ENCODE results near the gene IGLL1.

The IGLL1 gene

GRCh38 chr22:23557036-23557435 lies 23.1 kb downstream of the IGLL1 start:
- no peak overlapping the region for H3K4me2 ChIP-seq (ENCODE audit: low read length)
- no peaks in the 10 kb centered on the region for H3K36me3 ChIP-seq (ENCODE audit: insufficient read depth, low read length)
- H3K27me3 ChIP-seq (ENCODE audit: control insufficient read depth, insufficient read depth, low read length), result peaks cover 15% of the 10 kb centered on the region
- H3K4me3 ChIP-seq (ENCODE audit: low read length), result no peak overlapping the region
- H3K9ac ChIP-seq (ENCODE audit: low read depth, low read length), result no peak overlapping the region
- no peaks in the 10 kb centered on the region for H3K4me1 ChIP-seq (ENCODE audit: control insufficient read depth, insufficient read depth, low read length)
- no peaks in the 10 kb centered on the region for H3K9me3 ChIP-seq (replicated peaks; ENCODE audit: low read length)

- Histone ChIP-seq H3K9me3 (replicated peaks; ENCODE audit: low read length) (no peaks in the 10 kb centered on the region), H3K27me3 (ENCODE audit: control insufficient read depth, insufficient read depth, low read length) (peaks cover 13% of the 10 kb centered on the region), H3K4me3 (ENCODE audit: low read length) (no peak overlapping the region), H3K4me1 (ENCODE audit: control insufficient read depth, insufficient read depth, low read length) (no peaks in the 10 kb centered on the region), H3K36me3 (ENCODE audit: insufficient read depth, low read length) (no peaks in the 10 kb centered on the region), H3K4me2 (ENCODE audit: low read length) (no peak overlapping the region), H3K9ac (ENCODE audit: low read depth, low read length) (no peak overlapping the region)
These were observed 24.0 kb downstream of the IGLL1 start for GRCh38 chr22:23556026-23556620.

- no peaks in the 10 kb centered on the region for H3K4me1 ChIP-seq (ENCODE audit: control insufficient read depth, insufficient read depth, low read length)
- H3K27me3 ChIP-seq (ENCODE audit: control insufficient read depth, insufficient read depth, low read length), result peaks cover 12% of the 10 kb centered on the region
These were observed 25.0 kb downstream of the IGLL1 start for GRCh38 chr22:23555118-23555517.

GRCh38 chr22:23553924-23554870 lies 25.9 kb downstream of the IGLL1 start:
- H3K9ac ChIP-seq (ENCODE audit: low read depth, low read length), result no peak overlapping the region
- no peaks in the 10 kb centered on the region for H3K9me3 ChIP-seq (replicated peaks; ENCODE audit: low read length)
- no peaks in the 10 kb centered on the region for H3K4me1 ChIP-seq (ENCODE audit: control insufficient read depth, insufficient read depth, low read length)
- no peak overlapping the region for H3K4me2 ChIP-seq (ENCODE audit: low read length)
- H3K27me3 ChIP-seq (ENCODE audit: control insufficient read depth, insufficient read depth, low read length), result peaks cover 3% of the 10 kb centered on the region
- no peak overlapping the region for H3K4me3 ChIP-seq (ENCODE audit: low read length)
- no peaks in the 10 kb centered on the region for H3K36me3 ChIP-seq (ENCODE audit: insufficient read depth, low read length)

More at GRCh38 chr22:23555118-23555517, 25.0 kb downstream of the IGLL1 start:
- H3K4me3 ChIP-seq (ENCODE audit: low read length), result no peak overlapping the region
- H3K9ac ChIP-seq (ENCODE audit: low read depth, low read length), result no peak overlapping the region
- H3K4me2 ChIP-seq (ENCODE audit: low read length), result no peak overlapping the region
- H3K9me3 ChIP-seq (replicated peaks; ENCODE audit: low read length), result no peaks in the 10 kb centered on the region
- H3K36me3 ChIP-seq (ENCODE audit: insufficient read depth, low read length), result no peaks in the 10 kb centered on the region

GRCh38 chr22:23553438-23553837 lies 26.7 kb downstream of the IGLL1 start:
- H3K9me3 ChIP-seq (replicated peaks; ENCODE audit: low read length), result no peaks in the 10 kb centered on the region

GRCh38 chr22:23552573-23552972 lies 27.5 kb downstream of the IGLL1 start:
- H3K9me3 ChIP-seq (replicated peaks; ENCODE audit: low read length), result no peaks in the 10 kb centered on the region
- no peaks in the 10 kb centered on the region for H3K4me1 ChIP-seq (ENCODE audit: control insufficient read depth, insufficient read depth, low read length)
- no peak overlapping the region for H3K9ac ChIP-seq (ENCODE audit: low read depth, low read length)

More at GRCh38 chr22:23553438-23553837, 26.7 kb downstream of the IGLL1 start:
- no peak overlapping the region for H3K9ac ChIP-seq (ENCODE audit: low read depth, low read length)
- no peaks in the 10 kb centered on the region for H3K27me3 ChIP-seq (ENCODE audit: control insufficient read depth, insufficient read depth, low read length)
- H3K4me2 ChIP-seq (ENCODE audit: low read length), result no peak overlapping the region
- H3K4me3 ChIP-seq (ENCODE audit: low read length), result no peak overlapping the region
- no peaks in the 10 kb centered on the region for H3K4me1 ChIP-seq (ENCODE audit: control insufficient read depth, insufficient read depth, low read length)
- no peaks in the 10 kb centered on the region for H3K36me3 ChIP-seq (ENCODE audit: insufficient read depth, low read length)

GRCh38 chr22:23551385-23551784 lies 28.7 kb downstream of the IGLL1 start:
- no peaks in the 10 kb centered on the region for H3K9me3 ChIP-seq (replicated peaks; ENCODE audit: low read length)
- no peaks in the 10 kb centered on the region for H3K4me1 ChIP-seq (ENCODE audit: control insufficient read depth, insufficient read depth, low read length)
- no peaks in the 10 kb centered on the region for H3K27me3 ChIP-seq (ENCODE audit: control insufficient read depth, insufficient read depth, low read length)
- H3K36me3 ChIP-seq (ENCODE audit: insufficient read depth, low read length), result no peaks in the 10 kb centered on the region
- no peak overlapping the region for H3K9ac ChIP-seq (ENCODE audit: low read depth, low read length)
- H3K4me2 ChIP-seq (ENCODE audit: low read length), result no peak overlapping the region
- no peak overlapping the region for H3K4me3 ChIP-seq (ENCODE audit: low read length)

More at GRCh38 chr22:23552573-23552972, 27.5 kb downstream of the IGLL1 start:
- Histone ChIP-seq H3K36me3 (ENCODE audit: insufficient read depth, low read length) (no peaks in the 10 kb centered on the region), H3K27me3 (ENCODE audit: control insufficient read depth, insufficient read depth, low read length) (no peaks in the 10 kb centered on the region), H3K4me2 (ENCODE audit: low read length) (no peak overlapping the region), H3K4me3 (ENCODE audit: low read length) (no peak overlapping the region)

GRCh38 chr22:23550049-23550650 lies 29.9 kb downstream of the IGLL1 start:
- Histone ChIP-seq H3K9ac (ENCODE audit: low read depth, low read length) (no peak overlapping the region), H3K4me3 (ENCODE audit: low read length) (no peak overlapping the region), H3K27me3 (ENCODE audit: control insufficient read depth, insufficient read depth, low read length) (peaks cover under 1% of the 10 kb centered on the region), H3K4me2 (ENCODE audit: low read length) (no peak overlapping the region), H3K36me3 (ENCODE audit: insufficient read depth, low read length) (no peaks in the 10 kb centered on the region), H3K9me3 (replicated peaks; ENCODE audit: low read length) (no peaks in the 10 kb centered on the region), H3K4me1 (ENCODE audit: control insufficient read depth, insufficient read depth, low read length) (no peaks in the 10 kb centered on the region)

GRCh38 chr22:23549198-23549595 lies 30.9 kb downstream of the IGLL1 start:
- H3K4me1 ChIP-seq (ENCODE audit: control insufficient read depth, insufficient read depth, low read length), result no peaks in the 10 kb centered on the region
- no peak overlapping the region for H3K4me3 ChIP-seq (ENCODE audit: low read length)
- no peaks in the 10 kb centered on the region for H3K9me3 ChIP-seq (replicated peaks; ENCODE audit: low read length)
- H3K4me2 ChIP-seq (ENCODE audit: low read length), result no peak overlapping the region
- H3K27me3 ChIP-seq (ENCODE audit: control insufficient read depth, insufficient read depth, low read length), result peaks cover 9% of the 10 kb centered on the region
- no peaks in the 10 kb centered on the region for H3K36me3 ChIP-seq (ENCODE audit: insufficient read depth, low read length)
- H3K9ac ChIP-seq (ENCODE audit: low read depth, low read length), result no peak overlapping the region

- Histone ChIP-seq H3K9ac (ENCODE audit: low read depth, low read length) (no peak overlapping the region), H3K4me2 (ENCODE audit: low read length) (no peak overlapping the region), H3K36me3 (ENCODE audit: insufficient read depth, low read length) (no peaks in the 10 kb centered on the region), H3K9me3 (replicated peaks; ENCODE audit: low read length) (no peaks in the 10 kb centered on the region), H3K4me3 (ENCODE audit: low read length) (no peak overlapping the region), H3K27me3 (ENCODE audit: control insufficient read depth, insufficient read depth, low read length) (peaks cover 14% of the 10 kb centered on the region), H3K4me1 (ENCODE audit: control insufficient read depth, insufficient read depth, low read length) (no peaks in the 10 kb centered on the region)
These were observed 31.4 kb downstream of the IGLL1 start for GRCh38 chr22:23548501-23549197.

Data from skeletal muscle satellite cell (primary cell).